Gastroesophageal sphincter (tissue), 3 donors: ENCODE measurements around the gene SLC25A33.

Experiments
- CTCF ChIP-seq, 4 experiments: fragments of 200-600 bp in 2 of 4; fragments of 450-650 bp in 2 of 4; sonication (generic) in 1 of 4; IDR thresholded peaks; one replicate each; pipeline ENCODE4 v1.5.1; 2017 to 2019; ENCODE audit warnings: antibody characterized with exemption in 4 of 4, mild to moderate bottlenecking in 2 of 4, moderate library complexity in 2 of 4
- EP300 ChIP-seq: sonication (generic); formaldehyde crosslinking; IDR thresholded peaks from one replicate; pipeline ENCODE4 v1.6.1; 2017; ENCODE audit warnings: antibody characterized with exemption, mild to moderate bottlenecking
- POLR2A ChIP-seq, 2 donors: fragments of 450-650 bp; IDR thresholded peaks; one replicate each; pipeline ENCODE4 v1.6.1; 2017; ENCODE audit warnings: antibody characterized with exemption in 2 of 2, mild to moderate bottlenecking in 2 of 2, moderate library complexity in 1 of 2
- POLR2AphosphoS5 ChIP-seq: sonication (generic); formaldehyde crosslinking; IDR thresholded peaks from one replicate; pipeline ENCODE4 v1.6.1; 2017; ENCODE audit warnings: antibody characterized with exemption

GRCh38 chr1:9530320-9530719 is 8.9 kb upstream of the SLC25A33 start:
- TF ChIP-seq POLR2AphosphoS5 (no peak), CTCF (IDR thresholded peaks at IDR 0.05) (no peak), POLR2A (IDR thresholded peaks at IDR 0.05) (no peak), EP300 (no peak)
